HCT116 (cell line): Measurements from ENCODE around the gene RNASET2.
"Not testable (repeated sequence)": the region's sequence is repeated elsewhere in the genome, so short reads cannot be mapped to it uniquely, and the experiment has no call there.

Source experiments
- CEBPB ChIP-seq: IDR thresholded peaks from 2 replicates; pipeline ENCODE4 v1.6.1; 2012; ENCODE audit warnings: low read depth
- ZFX ChIP-seq: fragments of 450-650 bp; IDR thresholded peaks from 2 replicates; pipeline ENCODE4 v1.6.1; 2017
- ZNF274 ChIP-seq: fragments of 200-500 bp; sonication (Bioruptor generic); IDR thresholded peaks from 2 replicates; pipeline ENCODE4 v1.6.1; 2014; ENCODE audit warnings: mild to moderate bottlenecking, low read depth, low read length, inconsistent platforms

DNA sequence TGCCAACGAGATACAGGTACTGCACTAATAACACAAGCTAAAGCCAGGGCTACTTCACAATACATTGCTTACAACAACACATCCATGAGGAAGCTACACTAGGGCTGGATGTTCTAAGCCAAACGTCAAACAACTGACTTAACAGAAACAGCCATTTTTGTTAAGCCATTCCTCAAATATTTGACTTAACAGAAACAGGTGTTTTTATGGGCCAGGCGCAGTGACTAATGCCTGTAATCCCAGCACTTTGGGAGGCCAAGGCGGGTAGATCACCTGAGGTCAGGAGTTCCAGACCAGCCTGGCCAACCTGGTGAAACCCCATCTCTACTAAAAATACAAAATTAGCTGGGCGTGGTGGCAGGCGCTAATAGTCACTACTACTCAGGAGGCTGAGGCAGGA, 7.6 kb downstream of the RNASET2 start:
- not testable (repeated sequence) for TF ChIP-seq CEBPB, ZNF274, ZFX
